ENCODE results near the gene PPP6R3. TPM values are rescaled to one million over a fixed set of nuclear protein-coding genes. Genes with fewer than 3 reads are reported as not detected.

Gene PPP6R3
- total RNA-seq, 1 experiment from 2014 or later, result 163 TPM

- TF ChIP-seq SIN3A (IDR thresholded peaks at IDR 0.05; ENCODE audit: borderline replicate concordance, insufficient read depth, low read depth, low read length) (no peak), CTCF (IDR thresholded peaks at IDR 0.05) (no peak), POLR2AphosphoS5 (IDR thresholded peaks at IDR 0.05; ENCODE audit: low read depth, low read length) (no peak), TCF7L2 (IDR thresholded peaks at IDR 0.05; ENCODE audit: low read depth, low read length) (no peak)
- TF ChIP-seq, protein P1, sequence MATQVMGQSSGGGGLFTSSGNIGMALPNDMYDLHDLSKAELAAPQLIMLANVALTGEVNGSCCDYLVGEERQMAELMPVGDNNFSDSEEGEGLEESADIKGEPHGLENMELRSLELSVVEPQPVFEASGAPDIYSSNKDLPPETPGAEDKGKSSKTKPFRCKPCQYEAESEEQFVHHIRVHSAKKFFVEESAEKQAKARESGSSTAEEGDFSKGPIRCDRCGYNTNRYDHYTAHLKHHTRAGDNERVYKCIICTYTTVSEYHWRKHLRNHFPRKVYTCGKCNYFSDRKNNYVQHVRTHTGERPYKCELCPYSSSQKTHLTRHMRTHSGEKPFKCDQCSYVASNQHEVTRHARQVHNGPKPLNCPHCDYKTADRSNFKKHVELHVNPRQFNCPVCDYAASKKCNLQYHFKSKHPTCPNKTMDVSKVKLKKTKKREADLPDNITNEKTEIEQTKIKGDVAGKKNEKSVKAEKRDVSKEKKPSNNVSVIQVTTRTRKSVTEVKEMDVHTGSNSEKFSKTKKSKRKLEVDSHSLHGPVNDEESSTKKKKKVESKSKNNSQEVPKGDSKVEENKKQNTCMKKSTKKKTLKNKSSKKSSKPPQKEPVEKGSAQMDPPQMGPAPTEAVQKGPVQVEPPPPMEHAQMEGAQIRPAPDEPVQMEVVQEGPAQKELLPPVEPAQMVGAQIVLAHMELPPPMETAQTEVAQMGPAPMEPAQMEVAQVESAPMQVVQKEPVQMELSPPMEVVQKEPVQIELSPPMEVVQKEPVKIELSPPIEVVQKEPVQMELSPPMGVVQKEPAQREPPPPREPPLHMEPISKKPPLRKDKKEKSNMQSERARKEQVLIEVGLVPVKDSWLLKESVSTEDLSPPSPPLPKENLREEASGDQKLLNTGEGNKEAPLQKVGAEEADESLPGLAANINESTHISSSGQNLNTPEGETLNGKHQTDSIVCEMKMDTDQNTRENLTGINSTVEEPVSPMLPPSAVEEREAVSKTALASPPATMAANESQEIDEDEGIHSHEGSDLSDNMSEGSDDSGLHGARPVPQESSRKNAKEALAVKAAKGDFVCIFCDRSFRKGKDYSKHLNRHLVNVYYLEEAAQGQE (IDR thresholded peaks at IDR 0.05; ENCODE audit: insufficient read depth in 1 of 2, low read depth in 2 of 2, low read length in 1 of 2), result no peak
- H3K4me3 ChIP-seq (ENCODE audit: low read depth in 2 of 2, low read length in 2 of 2), result no peak overlapping the region
- H3K9me3 ChIP-seq (ENCODE audit: control insufficient read depth, insufficient read depth, low read depth, low read length), result no peaks in the 10 kb centered on the region
- ChIA-PET CTCF (no interaction called here), POLR2A (no interaction called here)
- no TSS peak for BruUV-seq (replicated peaks)
- no peaks in the 10 kb centered on the region for H3K4me1 ChIP-seq (ENCODE audit: control insufficient read depth, insufficient read depth, low read length)
- ATAC-seq (peak; percentile 18; the same call in 1 of the 2 replicates), DNase-seq (ENCODE audit: low read depth, low spot score) (no peak)
- no peak overlapping the region for H3K27ac ChIP-seq (ENCODE audit: low read length)
- intact Hi-C loops (cut with micrococcal nuclease; ENCODE audit: unreplicated experiment), result no loop called here
- in situ Hi-C loops (cut with HindIII; ENCODE audit: low pct_unique_long_range_greater_than_20kb, low sequenced_read_pairs), result no loop called here
- H3K27me3 ChIP-seq (ENCODE audit: control insufficient read depth, insufficient read depth, low read length), result no peaks in the 10 kb centered on the region
- peaks cover 27% of the 10 kb centered on the region for H3K36me3 ChIP-seq (ENCODE audit: control insufficient read depth, insufficient read depth, low read length)
Measured at GRCh38 chr11:68551777-68552176, 91.2 kb downstream of the PPP6R3 start.

DNA sequence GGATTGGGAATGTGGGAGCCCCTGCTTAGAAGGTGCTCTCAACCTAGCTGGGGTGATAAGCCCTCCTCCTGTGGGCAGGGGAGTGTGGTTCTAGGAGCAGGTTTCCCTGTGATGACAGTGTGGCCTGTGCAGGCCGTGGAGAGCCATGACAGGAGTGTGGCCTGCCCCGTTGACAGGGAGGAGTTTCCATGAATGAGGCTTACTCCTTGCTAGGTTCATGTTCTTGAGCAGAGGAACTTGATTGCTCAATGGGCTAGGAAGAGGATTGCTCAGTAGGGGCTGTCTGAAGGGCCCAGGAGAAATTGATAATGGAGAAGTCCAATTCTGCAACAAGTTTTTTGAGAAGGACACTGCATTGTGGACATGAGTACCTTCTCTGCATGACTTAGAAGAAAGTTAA lies 92.0 kb downstream of the PPP6R3 start:
- ATAC-seq, result peak; percentile 55; the same call in 1 of the 2 replicates
- no peak overlapping the region for H3K4me3 ChIP-seq (ENCODE audit: low read depth in 2 of 2, low read length in 2 of 2)
- POLR2A ChIA-PET, result no interaction called here

More for the DNA sequence above, 92.0 kb downstream of the PPP6R3 start:
- no TSS peak for BruUV-seq (replicated peaks)
- Histone ChIP-seq H3K27me3 (ENCODE audit: control insufficient read depth, insufficient read depth, low read length) (no peaks in the 10 kb centered on the region), H3K27ac (ENCODE audit: low read length) (no peak overlapping the region), H3K36me3 (ENCODE audit: control insufficient read depth, insufficient read depth, low read length) (peaks cover 23% of the 10 kb centered on the region), H3K9me3 (ENCODE audit: control insufficient read depth, insufficient read depth, low read depth, low read length) (no peaks in the 10 kb centered on the region), H3K4me1 (ENCODE audit: control insufficient read depth, insufficient read depth, low read length) (no peaks in the 10 kb centered on the region)
- in situ Hi-C loops (cut with HindIII; ENCODE audit: low pct_unique_long_range_greater_than_20kb, low sequenced_read_pairs) (no loop called here), intact Hi-C loops (cut with micrococcal nuclease; ENCODE audit: unreplicated experiment) (no loop called here)
- DNase-seq (ENCODE audit: low read depth, low spot score), result no peak
- TF ChIP-seq TCF7L2 (IDR thresholded peaks at IDR 0.05; ENCODE audit: low read depth, low read length) (no peak), CTCF (IDR thresholded peaks at IDR 0.05) (no peak), POLR2AphosphoS5 (IDR thresholded peaks at IDR 0.05; ENCODE audit: low read depth, low read length) (no peak), SIN3A (IDR thresholded peaks at IDR 0.05; ENCODE audit: borderline replicate concordance, insufficient read depth, low read depth, low read length) (no peak)
- TF ChIP-seq, protein P1 (IDR thresholded peaks at IDR 0.05; ENCODE audit: insufficient read depth in 1 of 2, low read depth in 2 of 2, low read length in 1 of 2), result no peak
- CTCF ChIA-PET, result no interaction called here

Data from Panc1 (cell line).